Aorta (tissue), 5 donors: Measurements from ENCODE around the gene FILIP1L. TPM values are rescaled to one million over a fixed set of nuclear protein-coding genes. Genes with fewer than 3 reads are reported as not detected.

Source experiments
- ATAC-seq: fragments of 200-7000 bp; cut with Tn5 transposase; one replicate; pipeline ENCODE4 v1.9.1; 2022; ENCODE audit warnings: moderate library complexity; ENCODE audit not compliant: low FRiP score
- DNase-seq, 2 donors: peaks; one replicate each; pipeline ENCODE4 v3.0.0-alpha.2; 2020
- H3K27ac ChIP-seq, 2 donors: one replicate each; pipeline ENCODE4 v1.5.1; 2013; ENCODE audit warnings: low read length in 2 of 2, mild to moderate bottlenecking in 2 of 2, moderate library complexity in 2 of 2, control low read depth in 1 of 2, inconsistent platforms in 1 of 2, low read depth in 1 of 2
- H3K27me3 ChIP-seq, 2 donors: one replicate each; pipeline ENCODE4 v1.6.1; 2013; ENCODE audit warnings: control low read depth in 1 of 2, low read length in 1 of 2, mild to moderate bottlenecking in 1 of 2, moderate library complexity in 1 of 2; ENCODE audit not compliant: insufficient read depth in 2 of 2, control insufficient read depth in 1 of 2
- H3K36me3 ChIP-seq, 2 donors: one replicate each; pipeline ENCODE4 v1.6.1; 2013; ENCODE audit warnings: control low read depth in 1 of 2, low read length in 1 of 2, mild to moderate bottlenecking in 1 of 2; ENCODE audit not compliant: insufficient read depth in 2 of 2, control insufficient read depth in 1 of 2
- H3K4me1 ChIP-seq, 2 donors: one replicate each; pipeline ENCODE4 v1.6.1; 2013; ENCODE audit warnings: low read length in 2 of 2, control low read depth in 1 of 2, mild to moderate bottlenecking in 1 of 2, moderate library complexity in 1 of 2; ENCODE audit not compliant: insufficient read depth in 2 of 2, control insufficient read depth in 1 of 2
- H3K4me3 ChIP-seq, 2 donors: one replicate each; pipeline ENCODE4 v1.5.1; 2013; ENCODE audit warnings: low read length in 2 of 2, control low read depth in 1 of 2, mild to moderate bottlenecking in 1 of 2
- H3K9me3 ChIP-seq: one replicate; pipeline ENCODE4 v1.6.1; 2013; ENCODE audit warnings: mild to moderate bottlenecking, low read length; ENCODE audit not compliant: control insufficient read depth
- WGBS, 2 donors: extraction: QIAGEN DNeasy Blood & Tissue Kit; methylation state at CpG; one replicate each; pipeline ENCODE4 v1.1.7; 2013; 5-methylcytosine and 5-hydroxymethylcytosine counted together
- intact Hi-C, 2 donors: fragments of 100-400 bp; cut with DNase I; formaldehyde crosslinking; loops; one replicate each; pipeline versions ENCODE4 v1.14.2 to v1.15.0; 2022
- polyA plus RNA-seq, 2 donors: library from polyadenylated mRNA; stranded (reverse); fragments of 200-250 nt; gene quantifications; one replicate each; pipeline ENCODE4 v1.2.3, GENCODE V29; 2013
- total RNA-seq, 2 donors: library from RNA; stranded (reverse); fragmentation: NEBNext Ultra II Directional; extraction: Animal tissue kit (Norgen Biotek cat#: 25700); gene quantifications; one replicate each; pipeline ENCODE4 v1.2.1, GENCODE V29; 2021
- donor health status: healthy with polysubstance abuse.
- donor health status: Bipolar disorder and iron deficiency.
- donor health status: DM: no; HTN: no; CAD: no.
- donor health status: DM: no; HTN: no; CAD: no.
- donor health status: DM: yes; HTN: yes; CAD: no.

Gene FILIP1L
- total and polyA plus RNA-seq, 4 donors, result 168 to 861 (median 251) TPM

- H3K36me3 ChIP-seq, result peaks cover 0 to 4% of the 10 kb centered on the region in 2 donors
- H3K9me3 ChIP-seq, result no peaks in the 10 kb centered on the region
- H3K27ac ChIP-seq, result peak overlapping the region; percentile 92 to 99
- 5 to 14% methylated on average over 3 of the region's 3 CpGs for WGBS, 2 donors
- H3K27me3 ChIP-seq, result no peaks in the 10 kb centered on the region
- no peak for ATAC-seq
- peak overlapping the region; percentile 47 to 100 for H3K4me3 ChIP-seq
- intact Hi-C loops, result loop anchor here (5.0 to 10.0 kb wide), 3 partner anchors 70 to 287 kb away; no protein-coding TSS in a partner anchor
- H3K4me1 ChIP-seq, result peaks cover 8 to 18% of the 10 kb centered on the region in 2 donors
- DNase-seq, result no peak
These were observed 246.5 kb downstream of the FILIP1L start for GRCh38 chr3:99867594-99868310.

DNA sequence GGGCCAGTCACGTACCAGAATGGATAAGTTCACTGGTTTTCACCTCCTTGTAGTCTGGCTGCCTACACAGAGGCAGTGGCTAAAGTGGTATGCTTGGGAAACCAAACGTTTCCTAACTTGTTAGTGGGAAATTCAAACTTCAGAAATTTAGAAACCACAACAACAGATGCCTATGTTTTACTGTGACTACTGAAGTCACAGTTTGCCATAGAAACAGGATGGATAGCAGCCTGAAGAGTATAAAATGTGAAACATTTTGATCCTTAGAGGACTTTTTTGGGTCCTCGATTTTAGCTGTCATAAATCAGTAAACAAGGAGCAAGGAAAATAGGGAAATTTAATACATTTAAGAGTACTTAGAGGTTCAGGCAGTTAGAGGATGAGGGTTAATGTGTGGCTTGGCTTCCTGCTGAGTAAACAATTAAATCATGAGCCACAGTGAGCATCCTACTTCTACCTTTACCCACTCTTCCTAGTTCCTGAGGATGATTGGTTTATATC is 248.0 kb downstream of the FILIP1L start:
- Histone ChIP-seq H3K27ac (peak overlapping the region; percentile 51 to 93), H3K4me3 (peak overlapping the region; percentile 31 to 59), H3K4me1 (peaks cover 9 to 22% of the 10 kb centered on the region in 2 donors), H3K27me3 (no peaks in the 10 kb centered on the region), H3K9me3 (no peaks in the 10 kb centered on the region), H3K36me3 (peaks cover 0 to 10% of the 10 kb centered on the region in 2 donors)
- WGBS, 2 donors, result 3 to 4% methylated on average over 3 of the region's 3 CpGs
- DNase-seq, result no peak
- no peak for ATAC-seq
- intact Hi-C loops, result loop anchor here (5.0 to 10.0 kb wide), 3 partner anchors 71 to 288 kb away; no protein-coding TSS in a partner anchor

- intact Hi-C loops, result loop anchor here (5.0 to 10.0 kb wide), 3 partner anchors 72 to 289 kb away; no protein-coding TSS in a partner anchor
- peaks cover 0 to 11% of the 10 kb centered on the region in 2 donors for H3K36me3 ChIP-seq
- H3K4me3 ChIP-seq, result no peak overlapping the region
- peaks cover 12 to 25% of the 10 kb centered on the region in 2 donors for H3K4me1 ChIP-seq
- WGBS, 2 donors, result 4 to 5% methylated on average over 1 of the region's 1 CpG
- H3K9me3 ChIP-seq, result no peaks in the 10 kb centered on the region
- H3K27ac ChIP-seq, result peak overlapping the region in 1 of 2 donors; percentile 36
- no peak for ATAC-seq
- H3K27me3 ChIP-seq, result no peaks in the 10 kb centered on the region
- DNase-seq, result no peak
These were observed 249.0 kb downstream of the FILIP1L start for GRCh38 chr3:99865321-99865720.

DNA sequence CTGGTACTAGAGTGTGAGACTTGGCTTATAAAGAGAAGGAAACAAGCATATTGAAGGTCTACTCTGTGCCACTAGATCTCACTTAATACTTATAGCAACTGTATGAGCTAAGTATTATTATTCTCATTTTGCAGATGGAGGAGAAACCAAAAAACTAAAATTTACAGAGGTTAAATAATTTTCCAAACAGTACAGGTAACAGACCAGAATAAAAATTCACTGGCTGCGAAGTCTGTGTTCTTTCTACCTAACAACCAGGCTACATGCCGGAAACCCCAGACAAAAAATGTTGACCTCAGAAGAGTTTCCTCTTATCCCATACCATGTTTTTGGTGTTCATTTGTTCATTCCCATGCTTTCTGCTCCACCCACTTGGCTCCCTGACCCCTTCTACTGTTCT is 250.0 kb downstream of the FILIP1L start:
- Histone ChIP-seq H3K27me3 (no peaks in the 10 kb centered on the region), H3K4me1 (peaks cover 10 to 27% of the 10 kb centered on the region in 2 donors), H3K4me3 (peak overlapping the region in 1 of 2 donors; percentile 11), H3K27ac (peak overlapping the region; percentile 61 to 67), H3K9me3 (no peaks in the 10 kb centered on the region), H3K36me3 (peaks cover 0 to 11% of the 10 kb centered on the region in 2 donors)
- intact Hi-C loops, result loop anchor here in 1 of 2 donors (10.0 kb wide), 1 partner anchor 291 kb away; no protein-coding TSS in a partner anchor
- no peak for DNase-seq
- ATAC-seq, result no peak
- WGBS, 2 donors, result 46 to 53% methylated on average over 2 of the region's 2 CpGs

- Histone ChIP-seq H3K27me3 (no peaks in the 10 kb centered on the region), H3K9me3 (no peaks in the 10 kb centered on the region), H3K4me3 (no peak overlapping the region), H3K27ac (peak overlapping the region in 1 of 2 donors; percentile 61), H3K36me3 (peaks cover 2 to 11% of the 10 kb centered on the region in 2 donors), H3K4me1 (peaks cover 10 to 29% of the 10 kb centered on the region in 2 donors)
- no peak for ATAC-seq
- no peak for DNase-seq
- intact Hi-C loops, result loop anchor here in 1 of 2 donors (10.0 kb wide), 1 partner anchor 291 kb away; no protein-coding TSS in a partner anchor
- WGBS, 2 donors, result 20 to 31% methylated on average over 2 of the region's 2 CpGs
These were observed 250.7 kb downstream of the FILIP1L start for GRCh38 chr3:99863588-99863987.

DNA sequence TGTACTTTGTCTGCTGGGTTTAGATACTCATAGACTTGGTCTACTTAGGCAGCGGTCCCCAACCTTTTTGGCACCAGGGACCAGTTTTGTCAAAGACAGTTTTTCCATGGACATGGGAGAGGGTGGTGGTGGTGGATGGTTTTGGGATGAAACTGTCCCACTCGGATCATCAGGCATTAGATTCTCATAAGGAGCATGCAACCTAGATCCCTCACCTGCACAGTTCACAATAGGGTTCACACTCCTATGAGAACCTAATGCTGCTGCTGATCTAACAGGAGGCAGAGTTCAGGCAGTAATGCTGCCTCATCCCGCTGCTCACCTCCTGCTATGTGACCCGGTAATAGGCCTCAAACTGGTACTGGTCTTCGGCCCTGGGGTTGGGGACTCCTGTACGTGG is 251.3 kb downstream of the FILIP1L start:
- H3K4me1 ChIP-seq, result peaks cover 10 to 29% of the 10 kb centered on the region in 2 donors
- peak overlapping the region; percentile 69 to 88 for H3K27ac ChIP-seq
- DNase-seq, result no peak
- no peaks in the 10 kb centered on the region for H3K9me3 ChIP-seq
- intact Hi-C loops, result loop anchor here in 1 of 2 donors (10.0 kb wide), 1 partner anchor 292 kb away; no protein-coding TSS in a partner anchor
- no peak overlapping the region for H3K4me3 ChIP-seq
- ATAC-seq, result no peak
- 50 to 63% methylated on average over 6 of the region's 6 CpGs for WGBS, 2 donors
- peaks cover 2 to 9% of the 10 kb centered on the region in 2 donors for H3K36me3 ChIP-seq
- no peaks in the 10 kb centered on the region for H3K27me3 ChIP-seq

- no peak for ATAC-seq
These were observed 252.1 kb downstream of the FILIP1L start for GRCh38 chr3:99862208-99862607.

GRCh38 chr3:99861216-99861615 is 253.1 kb downstream of the FILIP1L start:
- peaks cover 6 to 24% of the 10 kb centered on the region in 2 donors for H3K4me1 ChIP-seq
- no peaks in the 10 kb centered on the region for H3K9me3 ChIP-seq
- no peak overlapping the region for H3K4me3 ChIP-seq
- H3K36me3 ChIP-seq, result peaks cover 2 to 9% of the 10 kb centered on the region in 2 donors
- ATAC-seq (no peak), DNase-seq (no peak)
- peak overlapping the region; percentile 66 to 91 for H3K27ac ChIP-seq
- no peaks in the 10 kb centered on the region for H3K27me3 ChIP-seq
- 13 to 24% methylated on average over 1 of the region's 1 CpG for WGBS, 2 donors
- intact Hi-C loops, result loop anchor here in 1 of 2 donors (10.0 kb wide), 1 partner anchor 294 kb away; no protein-coding TSS in a partner anchor

More at GRCh38 chr3:99862208-99862607, 252.1 kb downstream of the FILIP1L start:
- 5 to 8% methylated on average over 2 of the region's 2 CpGs for WGBS, 2 donors
- Histone ChIP-seq H3K9me3 (no peaks in the 10 kb centered on the region), H3K27me3 (no peaks in the 10 kb centered on the region), H3K27ac (peak overlapping the region; percentile 88 to 89), H3K4me1 (peaks cover 10 to 28% of the 10 kb centered on the region in 2 donors), H3K4me3 (no peak overlapping the region), H3K36me3 (peaks cover 2 to 9% of the 10 kb centered on the region in 2 donors)
- intact Hi-C loops, result loop anchor here in 1 of 2 donors (10.0 kb wide), 1 partner anchor 293 kb away; no protein-coding TSS in a partner anchor
- DNase-seq, result no peak
